ENCODE measurements around the gene RNF212.

DNA sequence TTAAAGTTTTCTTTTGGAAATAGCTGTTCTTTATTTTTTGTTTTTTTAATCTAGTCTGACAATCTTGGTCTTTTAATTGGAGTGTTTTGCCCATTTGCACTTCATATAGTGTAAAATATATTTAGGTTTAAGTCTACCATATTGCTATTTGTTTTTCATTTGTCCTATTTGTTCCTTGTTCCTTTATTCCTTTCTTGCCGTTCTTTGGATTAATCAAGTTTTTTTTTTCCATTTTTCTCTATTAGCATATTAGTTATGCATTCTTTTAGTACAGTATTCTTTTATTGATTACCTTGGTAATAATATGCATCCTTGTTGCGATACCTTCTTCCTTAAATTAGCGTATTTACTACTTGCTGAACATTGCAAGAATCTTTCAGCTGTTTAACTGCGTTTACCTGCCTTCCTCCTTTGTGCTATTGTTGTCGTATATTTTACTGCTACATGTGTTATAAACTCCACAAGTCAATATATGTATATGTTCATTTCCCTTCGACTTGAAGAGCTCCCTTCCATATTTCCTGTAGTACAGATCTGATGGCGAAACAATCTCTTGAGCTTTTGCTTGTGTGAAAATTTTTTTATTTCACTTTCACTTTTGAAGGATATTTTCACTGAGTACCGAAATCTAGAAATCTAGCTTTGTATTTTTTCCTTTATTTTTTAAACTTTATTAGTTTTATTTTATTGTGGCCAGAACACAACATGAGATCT lies 23.9 kb upstream of the RNF212 start:
- TF ChIP-seq, protein P1, sequence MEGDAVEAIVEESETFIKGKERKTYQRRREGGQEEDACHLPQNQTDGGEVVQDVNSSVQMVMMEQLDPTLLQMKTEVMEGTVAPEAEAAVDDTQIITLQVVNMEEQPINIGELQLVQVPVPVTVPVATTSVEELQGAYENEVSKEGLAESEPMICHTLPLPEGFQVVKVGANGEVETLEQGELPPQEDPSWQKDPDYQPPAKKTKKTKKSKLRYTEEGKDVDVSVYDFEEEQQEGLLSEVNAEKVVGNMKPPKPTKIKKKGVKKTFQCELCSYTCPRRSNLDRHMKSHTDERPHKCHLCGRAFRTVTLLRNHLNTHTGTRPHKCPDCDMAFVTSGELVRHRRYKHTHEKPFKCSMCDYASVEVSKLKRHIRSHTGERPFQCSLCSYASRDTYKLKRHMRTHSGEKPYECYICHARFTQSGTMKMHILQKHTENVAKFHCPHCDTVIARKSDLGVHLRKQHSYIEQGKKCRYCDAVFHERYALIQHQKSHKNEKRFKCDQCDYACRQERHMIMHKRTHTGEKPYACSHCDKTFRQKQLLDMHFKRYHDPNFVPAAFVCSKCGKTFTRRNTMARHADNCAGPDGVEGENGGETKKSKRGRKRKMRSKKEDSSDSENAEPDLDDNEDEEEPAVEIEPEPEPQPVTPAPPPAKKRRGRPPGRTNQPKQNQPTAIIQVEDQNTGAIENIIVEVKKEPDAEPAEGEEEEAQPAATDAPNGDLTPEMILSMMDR (IDR thresholded peaks at IDR 0.05): no peak
- no peak for TF ChIP-seq CHD2 (IDR thresholded peaks at IDR 0.05; ENCODE audit: low read length, partially characterized antibody)
- no peak for TF ChIP-seq RFX5 (IDR thresholded peaks at IDR 0.05)
- TF ChIP-seq EHMT2 (IDR thresholded peaks at IDR 0.05; ENCODE audit: low read depth): no peak
- TF ChIP-seq KDM5A (IDR thresholded peaks at IDR 0.05): no peak
- TF ChIP-seq, protein P2, sequence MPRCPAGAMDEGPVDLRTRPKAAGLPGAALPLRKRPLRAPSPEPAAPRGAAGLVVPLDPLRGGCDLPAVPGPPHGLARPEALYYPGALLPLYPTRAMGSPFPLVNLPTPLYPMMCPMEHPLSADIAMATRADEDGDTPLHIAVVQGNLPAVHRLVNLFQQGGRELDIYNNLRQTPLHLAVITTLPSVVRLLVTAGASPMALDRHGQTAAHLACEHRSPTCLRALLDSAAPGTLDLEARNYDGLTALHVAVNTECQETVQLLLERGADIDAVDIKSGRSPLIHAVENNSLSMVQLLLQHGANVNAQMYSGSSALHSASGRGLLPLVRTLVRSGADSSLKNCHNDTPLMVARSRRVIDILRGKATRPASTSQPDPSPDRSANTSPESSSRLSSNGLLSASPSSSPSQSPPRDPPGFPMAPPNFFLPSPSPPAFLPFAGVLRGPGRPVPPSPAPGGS (IDR thresholded peaks at IDR 0.05): no peak
- TF ChIP-seq, protein P3, sequence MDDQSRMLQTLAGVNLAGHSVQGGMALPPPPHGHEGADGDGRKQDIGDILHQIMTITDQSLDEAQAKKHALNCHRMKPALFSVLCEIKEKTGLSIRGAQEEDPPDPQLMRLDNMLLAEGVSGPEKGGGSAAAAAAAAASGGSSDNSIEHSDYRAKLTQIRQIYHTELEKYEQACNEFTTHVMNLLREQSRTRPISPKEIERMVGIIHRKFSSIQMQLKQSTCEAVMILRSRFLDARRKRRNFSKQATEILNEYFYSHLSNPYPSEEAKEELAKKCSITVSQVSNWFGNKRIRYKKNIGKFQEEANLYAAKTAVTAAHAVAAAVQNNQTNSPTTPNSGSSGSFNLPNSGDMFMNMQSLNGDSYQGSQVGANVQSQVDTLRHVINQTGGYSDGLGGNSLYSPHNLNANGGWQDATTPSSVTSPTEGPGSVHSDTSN (IDR thresholded peaks at IDR 0.05): no peak
